Medulla oblongata (tissue), 1 donor: ENCODE measurements around the gene RARA.

Source experiments
- DNase-seq: peaks from one replicate; pipeline ENCODE4 v3.0.0-alpha.2; 2015; ENCODE audit errors: extremely low spot score

RARA gene

GRCh38 chr17:40315678-40316570 is 6.9 kb downstream of the RARA start:
- DNase-seq: no peak

GRCh38 chr17:40316571-40317344 is 7.8 kb downstream of the RARA start:
- no peak for DNase-seq

- DNase-seq: no peak
Observed at GRCh38 chr17:40317345-40317873, 8.4 kb downstream of the RARA start.

- peak; percentile 97 for DNase-seq
Observed at GRCh38 chr17:40317880-40318829, 9.2 kb downstream of the RARA start.

- DNase-seq: no peak
Observed at GRCh38 chr17:40318830-40319391, 9.9 kb downstream of the RARA start.

- no peak for DNase-seq
Observed at GRCh38 chr17:40319651-40320540, 10.9 kb downstream of the RARA start.

- DNase-seq: no peak
Observed at GRCh38 chr17:40320756-40321523, 12.0 kb downstream of the RARA start.

GRCh38 chr17:40321524-40321929 is 12.5 kb downstream of the RARA start:
- no peak for DNase-seq

- no peak for DNase-seq
Observed at GRCh38 chr17:40321961-40322357, 13.0 kb downstream of the RARA start.

GRCh38 chr17:40322358-40323315 is 13.7 kb downstream of the RARA start:
- peak; percentile 87 for DNase-seq

GRCh38 chr17:40323391-40324381 is 14.7 kb downstream of the RARA start:
- DNase-seq: no peak

- DNase-seq: no peak
Observed at GRCh38 chr17:40325156-40326013, 16.4 kb downstream of the RARA start.

- no peak for DNase-seq
Observed at GRCh38 chr17:40326014-40326831, 17.2 kb downstream of the RARA start.

GRCh38 chr17:40326832-40327199 is 17.8 kb downstream of the RARA start:
- DNase-seq: no peak

GRCh38 chr17:40327244-40327729 is 18.3 kb downstream of the RARA start:
- no peak for DNase-seq
